ENCODE data around the gene CDKL2. TPM values are rescaled to one million over a fixed set of nuclear protein-coding genes. Genes with fewer than 3 reads are reported as not detected.

CDKL2 gene
- total RNA-seq, 2 donors from 2014 or later, result 0.37 to 1.3 TPM

- H3K9ac ChIP-seq (ENCODE audit: extremely low read depth, low read length, poor library complexity, severe bottlenecking), result no peak overlapping the region
- no peak overlapping the region for H3K27ac Mint-ChIP-seq
- no peaks in the 10 kb centered on the region for H3K9me3 ChIP-seq (ENCODE audit: control insufficient read depth, low read length)
- no peak overlapping the region for H3K4me3 ChIP-seq (ENCODE audit: low read length)
- H3K27ac ChIP-seq (ENCODE audit: low read depth, low read length), result no peak overlapping the region
- no peaks in the 10 kb centered on the region for H3K27me3 ChIP-seq (ENCODE audit: control insufficient read depth, insufficient read depth, low read length, poor library complexity, severe bottlenecking)
- no peak for DNase-seq
- H3K4me3 Mint-ChIP-seq, result no peak overlapping the region
- no peaks in the 10 kb centered on the region for H3K36me3 Mint-ChIP-seq (ENCODE audit: low read depth)
- no peaks in the 10 kb centered on the region for H3K4me1 Mint-ChIP-seq
- no peaks in the 10 kb centered on the region for H3K36me3 ChIP-seq (ENCODE audit: control insufficient read depth, insufficient read depth, low read length)
- H3K27me3 Mint-ChIP-seq (ENCODE audit: insufficient read depth), result no peaks in the 10 kb centered on the region
- no peak for TF ChIP-seq CTCF (conservative IDR thresholded peaks at IDR 0.05)
- WGBS, 2 experiments (ENCODE audit: insufficient coverage in 1 of 2, insufficient read length in 1 of 2), result 74% methylated on average over 4 of the region's 4 CpGs; no CpG with 5 or more reads in 1 of the 2 experiments
- no peaks in the 10 kb centered on the region for H3K9me3 Mint-ChIP-seq
- H3K4me1 ChIP-seq (ENCODE audit: control insufficient read depth, insufficient read depth, low read length), result no peaks in the 10 kb centered on the region
These were observed 24.4 kb downstream of the CDKL2 start for GRCh38 chr4:75605928-75606327.

- no peak overlapping the region for H3K9ac ChIP-seq (ENCODE audit: extremely low read depth, low read length, poor library complexity, severe bottlenecking)
- DNase-seq, result no peak
- Mint-ChIP-seq H3K4me1 (no peaks in the 10 kb centered on the region), H3K9me3 (no peaks in the 10 kb centered on the region), H3K36me3 (ENCODE audit: low read depth) (no peaks in the 10 kb centered on the region), H3K4me3 (no peak overlapping the region), H3K27me3 (ENCODE audit: insufficient read depth) (no peaks in the 10 kb centered on the region), H3K27ac (no peak overlapping the region)
- no peaks in the 10 kb centered on the region for H3K36me3 ChIP-seq (ENCODE audit: control insufficient read depth, insufficient read depth, low read length)
- H3K27ac ChIP-seq (ENCODE audit: low read depth, low read length), result no peak overlapping the region
- no peaks in the 10 kb centered on the region for H3K27me3 ChIP-seq (ENCODE audit: control insufficient read depth, insufficient read depth, low read length, poor library complexity, severe bottlenecking)
- no peaks in the 10 kb centered on the region for H3K4me1 ChIP-seq (ENCODE audit: control insufficient read depth, insufficient read depth, low read length)
- 93 to 100% methylated on average over 4 of the region's 4 CpGs for WGBS, 2 experiments (ENCODE audit: insufficient coverage in 1 of 2, insufficient read length in 1 of 2)
- no peak overlapping the region for H3K4me3 ChIP-seq (ENCODE audit: low read length)
- no peaks in the 10 kb centered on the region for H3K9me3 ChIP-seq (ENCODE audit: control insufficient read depth, low read length)
- TF ChIP-seq CTCF (conservative IDR thresholded peaks at IDR 0.05), result no peak
These were observed 30.7 kb downstream of the CDKL2 start for GRCh38 chr4:75599647-75600046.

- Histone ChIP-seq H3K36me3 (ENCODE audit: control insufficient read depth, insufficient read depth, low read length) (no peaks in the 10 kb centered on the region), H3K27me3 (ENCODE audit: control insufficient read depth, insufficient read depth, low read length, poor library complexity, severe bottlenecking) (no peaks in the 10 kb centered on the region), H3K4me3 (ENCODE audit: low read length) (no peak overlapping the region), H3K4me1 (ENCODE audit: control insufficient read depth, insufficient read depth, low read length) (no peaks in the 10 kb centered on the region), H3K27ac (ENCODE audit: low read depth, low read length) (no peak overlapping the region), H3K9ac (ENCODE audit: extremely low read depth, low read length, poor library complexity, severe bottlenecking) (no peak overlapping the region), H3K9me3 (ENCODE audit: control insufficient read depth, low read length) (no peaks in the 10 kb centered on the region)
- Mint-ChIP-seq H3K4me1 (no peaks in the 10 kb centered on the region), H3K4me3 (no peak overlapping the region), H3K27ac (no peak overlapping the region), H3K36me3 (ENCODE audit: low read depth) (no peaks in the 10 kb centered on the region), H3K9me3 (no peaks in the 10 kb centered on the region), H3K27me3 (ENCODE audit: insufficient read depth) (no peaks in the 10 kb centered on the region)
- TF ChIP-seq CTCF (conservative IDR thresholded peaks at IDR 0.05), result no peak
- 88 to 100% methylated on average over 2 to 3 of the region's 3 CpGs for WGBS, 2 experiments (ENCODE audit: insufficient coverage in 1 of 2, insufficient read length in 1 of 2)
- DNase-seq, result no peak
These were observed 31.9 kb downstream of the CDKL2 start for GRCh38 chr4:75598390-75598789.

Measured in endodermal cell (in vitro differentiated cells).